GM21390 (cell line): Measurements from ENCODE around the gene LENG8.
"Not testable (repeated sequence)": the region's sequence is repeated elsewhere in the genome, so short reads cannot be mapped to it uniquely, and the experiment has no call there.

Experiments
- ATAC-seq: cut with Tn5 transposase; IDR thresholded peaks from one replicate; pipeline ENCODE4 v1.9.1; 2021; ENCODE audit not compliant: unreplicated experiment

LENG8 gene

GRCh38 chr19:54439174-54439851, 9.7 kb upstream of the LENG8 start:
- no peak for ATAC-seq

GRCh38 chr19:54440641-54441040, 8.4 kb upstream of the LENG8 start:
- ATAC-seq: no peak

- no peak for ATAC-seq
These were observed 4.3 kb upstream of the LENG8 start for GRCh38 chr19:54444737-54445136.

- ATAC-seq: not testable (repeated sequence)
These were observed 2.6 kb upstream of the LENG8 start for GRCh38 chr19:54446349-54446748.

- ATAC-seq: no peak
These were observed 792 bp upstream of the LENG8 start for GRCh38 chr19:54448040-54448773.

- no peak for ATAC-seq
These were observed 686 bp downstream of the LENG8 start for GRCh38 chr19:54449701-54450069.

GRCh38 chr19:54451331-54451871, 2.4 kb downstream of the LENG8 start:
- ATAC-seq: no peak

- no peak for ATAC-seq
These were observed 3.0 kb downstream of the LENG8 start for GRCh38 chr19:54451997-54452396.

- no peak for ATAC-seq
These were observed 3.6 kb downstream of the LENG8 start for GRCh38 chr19:54452626-54453025.

- no peak for ATAC-seq
These were observed 5.2 kb downstream of the LENG8 start for GRCh38 chr19:54453921-54454780.

- no peak for ATAC-seq
These were observed 6.0 kb downstream of the LENG8 start for GRCh38 chr19:54454781-54455675.

GRCh38 chr19:54455786-54456422, 6.9 kb downstream of the LENG8 start:
- no peak for ATAC-seq

- ATAC-seq: no peak
These were observed 7.7 kb downstream of the LENG8 start for GRCh38 chr19:54456423-54457373.

GRCh38 chr19:54457773-54458647, 9.0 kb downstream of the LENG8 start:
- no peak for ATAC-seq

GRCh38 chr19:54458648-54459281, 9.8 kb downstream of the LENG8 start:
- no peak for ATAC-seq

GRCh38 chr19:54459282-54460229, 10.6 kb downstream of the LENG8 start:
- no peak for ATAC-seq
